Amniotic epithelial cell (primary cell): Measurements from ENCODE around the gene S1PR2.
A peak's percentile ranks its signal among the peaks of the same experiment; 100 is the strongest.
"Not testable (repeated sequence)": the region's sequence is repeated elsewhere in the genome, so short reads cannot be mapped to it uniquely, and the experiment has no call there.

ENCODE experiments used
- DNase-seq: peaks from one replicate; pipeline ENCODE4 v3.0.0-alpha.2; 2010; ENCODE audit warnings: low read depth

The S1PR2 gene

DNA sequence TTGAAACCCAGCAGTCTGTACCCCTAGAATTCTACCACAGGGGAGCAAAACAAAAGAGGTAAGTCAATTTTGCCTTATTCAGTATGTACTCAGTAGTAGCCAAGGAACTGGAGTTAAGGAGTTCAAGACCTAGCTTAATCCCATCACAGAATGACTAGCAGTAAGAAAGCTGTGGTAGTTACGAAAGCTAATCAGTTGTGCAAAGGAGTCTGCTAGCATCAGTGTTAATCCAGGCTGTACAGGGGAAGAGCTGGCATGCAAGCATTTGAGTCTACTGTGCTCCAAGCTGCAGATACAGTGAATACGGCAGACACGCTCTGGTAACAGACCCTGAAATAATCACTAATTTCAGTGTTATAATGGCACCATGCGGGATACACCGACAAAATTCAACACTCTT lies 41.1 kb downstream of the S1PR2 start:
- peak; percentile 51 for DNase-seq

DNA sequence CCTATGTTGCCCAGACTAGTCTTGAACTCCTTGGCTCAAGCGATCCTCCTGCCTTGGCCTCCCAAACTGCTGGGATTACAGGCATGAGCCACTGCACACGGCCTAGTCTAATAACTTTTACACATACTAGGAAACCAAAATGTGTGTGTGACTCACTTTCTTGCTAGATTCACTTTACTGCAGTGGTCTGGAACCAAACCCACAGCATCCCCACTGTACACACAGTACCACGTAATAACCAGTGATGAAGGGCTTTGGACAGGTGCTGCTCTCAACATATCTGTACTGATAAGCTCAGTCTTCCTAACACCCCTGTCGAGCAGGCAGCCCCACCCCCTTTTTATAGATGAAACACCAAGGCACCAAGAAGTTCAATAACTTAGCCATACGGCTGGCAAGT lies 41.5 kb downstream of the S1PR2 start:
- DNase-seq, result no peak

DNA sequence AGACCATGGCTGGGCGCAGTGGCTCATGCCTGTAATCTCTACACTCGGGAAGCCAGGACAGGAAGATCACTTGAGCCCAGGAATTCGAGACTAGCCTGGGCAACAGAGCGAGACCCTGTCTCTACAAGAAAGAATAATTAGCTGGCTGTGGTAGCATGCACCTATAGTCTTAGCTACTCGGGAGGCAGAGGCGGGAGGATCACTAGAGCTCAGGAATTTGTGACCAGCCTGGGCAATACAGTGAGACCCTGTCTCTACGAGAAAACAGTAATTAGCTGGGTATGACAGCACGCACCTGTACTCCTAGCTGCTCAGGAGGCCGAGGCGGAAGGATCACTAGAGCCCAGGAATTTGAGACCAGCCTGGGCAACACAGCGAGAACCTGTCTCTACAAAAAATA lies 43.8 kb downstream of the S1PR2 start:
- no peak for DNase-seq

DNA sequence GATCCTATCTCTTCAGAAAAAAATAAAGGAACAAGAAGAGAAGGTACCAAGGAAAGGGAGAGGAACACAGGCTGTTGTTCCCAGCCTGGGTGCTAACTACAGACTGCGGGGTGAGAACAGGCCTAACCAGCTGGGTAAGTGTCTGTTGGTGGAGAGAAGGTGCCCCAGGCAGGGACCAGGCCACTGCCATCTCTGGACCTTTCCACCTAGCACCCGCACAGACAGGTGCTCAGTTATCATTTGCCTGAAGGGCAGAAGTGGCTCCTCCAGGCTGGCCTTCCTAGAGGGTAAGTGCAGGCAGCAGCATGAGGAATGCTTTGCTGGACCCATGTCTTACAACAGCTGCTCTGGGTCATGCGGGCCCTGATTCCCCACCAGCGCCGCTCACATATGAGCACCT lies 46.5 kb downstream of the S1PR2 start:
- DNase-seq, result no peak

DNA sequence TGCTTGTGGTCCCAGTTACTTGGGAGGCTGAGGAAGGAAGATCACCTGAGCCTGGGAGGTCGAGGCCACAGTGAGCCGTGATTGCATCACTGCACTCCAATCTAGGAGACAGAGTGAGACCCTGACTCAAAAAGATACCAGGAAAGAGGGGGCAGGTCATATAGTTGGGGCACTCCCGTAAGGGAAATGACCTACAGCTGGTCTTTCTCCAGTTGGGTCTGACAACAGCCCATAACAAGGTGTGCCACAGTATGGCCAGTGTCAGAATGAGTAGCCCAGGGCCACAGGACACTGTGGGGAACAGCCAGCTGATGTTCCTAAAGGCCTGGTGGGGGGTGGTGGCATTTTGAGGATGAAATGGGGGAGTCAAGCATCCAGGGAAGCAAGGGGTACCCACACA lies 47.2 kb downstream of the S1PR2 start:
- DNase-seq, result no peak

DNA sequence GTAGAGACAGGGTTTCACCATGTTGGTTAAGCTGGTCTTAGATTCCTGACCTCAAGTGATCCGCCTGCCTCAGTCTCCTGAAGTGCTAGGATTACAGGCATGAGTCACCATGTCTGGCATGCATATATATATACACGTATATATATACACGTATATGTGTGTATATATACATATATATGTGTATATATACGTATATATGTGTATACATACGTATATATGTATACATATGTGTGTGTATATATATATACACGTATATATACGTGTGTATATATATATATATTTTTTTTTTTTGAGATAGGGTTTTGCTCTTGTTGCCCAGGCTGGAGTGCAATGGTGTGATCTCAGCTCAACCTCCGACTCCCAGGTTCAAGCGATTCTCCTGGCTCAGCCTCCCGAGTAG lies 48.3 kb downstream of the S1PR2 start:
- no peak for DNase-seq

DNA sequence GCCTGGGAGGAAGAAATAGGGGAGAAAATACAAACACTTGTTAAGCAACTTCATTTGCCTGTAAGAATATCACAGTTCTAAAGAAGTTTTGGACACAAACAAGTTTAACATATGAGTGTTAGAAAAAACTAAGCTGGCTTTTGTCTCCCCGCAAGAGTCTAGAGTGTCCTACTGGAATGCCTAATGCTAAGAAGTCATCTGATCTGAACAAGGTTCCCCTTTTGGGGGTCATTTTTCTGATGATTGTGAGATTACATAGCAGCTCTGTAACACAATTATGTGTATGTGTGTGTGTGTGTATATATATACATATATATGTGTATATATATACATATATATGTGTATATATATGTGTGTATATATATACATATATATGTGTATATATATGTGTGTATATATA lies 49.1 kb downstream of the S1PR2 start:
- DNase-seq, result no peak

DNA sequence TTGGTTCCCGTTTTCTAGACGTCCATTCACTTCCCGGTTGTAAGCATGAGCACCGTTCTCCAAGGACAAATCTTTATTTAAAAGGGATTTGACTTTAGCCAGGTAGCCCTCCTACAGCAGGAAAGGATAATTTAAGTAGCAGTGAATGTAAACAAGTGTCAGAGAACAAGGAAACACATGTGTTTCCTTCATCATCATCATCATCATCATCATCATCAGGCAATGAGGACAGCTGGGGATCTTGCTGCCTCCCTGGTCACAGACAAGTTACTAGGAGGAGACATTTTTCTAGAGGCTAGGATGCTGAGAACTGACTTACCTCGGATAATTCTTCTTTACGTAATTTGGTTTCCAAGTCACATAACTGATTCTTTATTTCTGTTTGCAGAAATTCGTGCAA lies 50.7 kb downstream of the S1PR2 start:
- DNase-seq, result no peak

DNA sequence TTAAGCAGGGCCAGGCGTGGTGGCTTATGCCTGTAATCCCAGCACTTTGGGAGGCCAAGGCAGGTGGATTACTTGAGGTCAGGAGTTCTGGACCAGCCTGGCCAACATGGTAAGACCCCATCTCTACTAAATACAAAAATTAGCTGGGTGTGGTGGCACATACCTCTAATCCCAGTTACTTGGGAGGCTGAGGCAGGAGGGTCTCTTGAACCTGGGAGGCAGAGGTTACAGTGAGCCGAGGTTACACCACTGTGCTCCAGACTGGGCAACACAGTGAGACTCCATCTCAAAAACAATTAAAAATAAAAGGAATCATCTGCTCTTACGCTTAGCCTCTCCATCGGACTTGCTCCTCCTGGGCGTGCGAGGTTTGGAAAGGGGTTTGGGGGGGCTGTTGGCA lies 51.1 kb downstream of the S1PR2 start:
- not testable (repeated sequence) for DNase-seq

DNA sequence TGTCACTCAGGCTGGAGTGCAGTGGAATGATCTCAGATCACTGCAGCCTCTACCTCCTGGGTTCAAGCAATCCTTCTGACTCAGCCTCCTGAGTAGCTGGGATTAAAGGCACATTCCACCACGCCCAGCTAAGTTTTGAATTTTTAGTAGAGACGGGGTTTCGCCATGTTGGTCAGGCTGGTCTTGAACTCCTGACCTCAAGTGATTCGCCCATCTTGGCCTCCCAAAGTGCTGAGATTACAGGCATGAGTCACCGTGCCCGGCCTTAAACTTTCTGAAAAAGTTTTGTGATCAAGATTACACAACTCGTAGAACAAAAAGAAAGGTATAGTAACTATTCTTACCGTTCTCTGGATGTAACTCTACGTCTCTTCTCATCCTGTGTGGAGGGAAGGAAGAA lies 57.6 kb downstream of the S1PR2 start:
- DNase-seq, result peak; percentile 71
